Non-pigmented ciliary epithelial cell (primary cell): ENCODE results near the gene PANX2.

Experiments
- DNase-seq: peaks from one replicate; pipeline ENCODE4 v3.0.0-alpha.2; 2010; ENCODE audit warnings: low read depth

The PANX2 gene

DNA sequence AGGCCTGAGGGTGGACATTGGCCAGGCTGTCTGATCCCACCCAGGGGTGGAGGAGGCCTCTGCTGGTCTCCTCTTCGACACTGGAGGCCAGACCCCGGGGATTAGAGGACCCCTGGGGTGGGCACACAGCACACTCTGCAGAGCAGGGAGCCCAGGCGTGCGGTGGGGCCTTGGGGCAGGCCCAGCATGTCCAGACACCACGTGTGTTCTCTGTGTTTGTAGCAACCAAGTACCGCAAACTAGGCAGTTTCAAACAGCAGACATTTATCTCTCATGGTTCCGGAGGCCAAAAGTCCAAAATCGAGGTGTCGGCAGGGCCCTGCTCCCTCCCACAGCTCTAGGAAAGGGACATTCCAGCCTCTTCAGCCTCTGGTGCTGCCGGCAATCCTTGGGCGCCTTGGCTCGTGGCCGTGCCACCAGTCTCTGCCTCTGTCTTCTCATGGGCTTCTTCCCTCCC is 1.5 kb downstream of the PANX2 start:
- no peak for DNase-seq

DNA sequence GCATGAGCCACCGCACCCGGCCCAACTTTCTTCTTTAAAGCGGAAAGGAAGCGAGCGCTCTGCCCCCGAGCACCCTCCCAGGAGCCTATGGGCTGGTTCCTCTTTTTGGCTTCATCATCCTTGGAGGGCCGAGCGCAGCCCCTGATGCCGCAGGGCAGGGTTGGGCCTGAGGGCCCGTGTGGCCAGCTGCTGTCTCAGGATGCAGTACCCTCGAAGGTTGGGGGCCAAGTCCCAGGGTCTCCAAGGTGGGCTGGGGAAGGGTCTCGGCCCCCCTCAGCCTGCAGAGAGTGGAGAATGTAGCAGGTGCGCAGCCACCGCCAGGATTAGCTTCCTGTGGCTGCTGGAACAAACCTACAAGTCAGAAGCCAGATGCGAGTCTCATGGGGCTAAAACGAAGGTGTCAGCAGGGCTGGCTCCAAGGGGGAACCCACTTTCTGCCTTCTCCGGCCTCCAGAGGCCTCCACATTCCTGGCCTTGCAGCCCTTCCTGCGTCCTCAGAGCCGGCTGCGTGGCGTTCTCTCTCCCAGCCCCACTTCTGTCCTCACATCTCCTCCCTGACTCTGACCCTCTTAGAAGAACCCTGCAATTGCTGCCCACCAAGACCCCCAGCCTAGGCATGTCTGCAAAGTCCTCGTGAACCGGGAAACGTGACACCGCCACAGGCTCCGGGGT is 2.9 kb downstream of the PANX2 start:
- DNase-seq, result no peak

DNA sequence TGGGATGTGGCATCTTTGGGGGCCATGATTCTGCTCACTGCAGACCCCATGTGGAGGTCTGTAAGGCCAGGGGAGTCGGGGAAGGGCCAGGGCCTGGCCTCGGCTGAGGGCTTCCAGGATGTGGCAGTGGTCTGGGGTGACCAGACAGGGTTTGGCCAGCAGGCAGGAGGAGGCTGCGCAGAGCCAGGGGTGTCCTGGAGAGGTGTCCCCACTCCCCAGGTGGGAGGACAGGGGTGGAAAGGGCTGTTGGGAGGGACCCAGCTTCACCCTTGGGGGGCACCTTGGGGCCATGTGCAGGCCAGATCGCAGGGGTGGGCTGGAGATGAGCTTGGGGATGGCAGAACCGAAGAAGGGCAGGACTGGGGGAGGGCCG is 3.4 kb downstream of the PANX2 start:
- no peak for DNase-seq

DNA sequence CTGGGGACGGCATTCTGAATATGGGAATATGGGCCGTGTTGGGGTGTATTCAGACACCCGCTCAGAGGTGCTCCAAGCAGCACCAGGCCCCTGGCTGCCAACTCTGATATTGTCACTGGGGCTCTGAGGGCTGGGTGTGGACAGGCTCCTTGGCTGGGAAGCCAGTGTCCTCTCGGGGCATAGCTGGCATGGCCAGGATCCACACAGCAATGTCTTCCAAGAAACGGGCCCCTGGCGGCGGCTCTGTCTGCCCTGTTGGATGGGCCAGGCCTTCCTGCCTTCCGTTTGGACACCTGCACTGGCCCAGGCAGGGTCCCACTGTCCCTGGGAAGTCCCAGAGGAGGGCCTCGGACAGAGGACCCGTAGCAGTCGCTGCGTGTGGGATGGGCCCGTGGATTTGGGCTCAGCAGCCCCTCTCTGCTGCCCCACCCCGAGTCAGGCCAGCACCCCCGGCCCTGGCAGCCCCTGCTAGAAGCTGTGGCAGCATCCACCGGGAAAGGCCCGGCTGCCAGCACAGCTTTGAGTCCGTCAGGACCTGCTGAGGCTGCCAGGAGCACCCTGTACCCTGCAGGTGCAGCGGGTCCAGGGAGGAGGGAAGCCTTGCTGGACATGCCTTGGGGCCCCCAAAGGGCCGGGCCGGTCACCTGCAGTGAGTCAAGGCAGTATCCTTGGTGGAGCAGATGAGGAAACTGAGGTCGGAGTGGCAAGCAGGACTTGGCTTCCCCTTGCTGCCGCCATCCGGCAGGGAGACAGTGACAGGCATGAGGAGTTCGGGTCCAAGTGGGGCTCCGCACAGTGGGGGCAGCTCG is 4.1 kb downstream of the PANX2 start:
- DNase-seq, result no peak

DNA sequence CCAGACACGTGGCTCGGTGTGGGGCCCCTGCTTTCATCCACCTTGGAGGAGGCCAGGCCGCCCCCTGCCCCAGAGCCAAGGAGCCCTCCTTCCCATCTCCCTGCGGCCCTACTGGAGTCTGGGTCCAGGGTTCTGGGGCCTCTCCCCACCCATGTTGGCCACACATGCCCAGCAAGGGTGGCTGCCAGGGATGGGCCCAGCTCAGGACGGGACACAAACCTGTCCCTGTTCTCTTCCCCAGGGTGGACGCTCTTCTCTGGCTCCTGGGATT is 4.6 kb downstream of the PANX2 start:
- DNase-seq, result no peak

DNA sequence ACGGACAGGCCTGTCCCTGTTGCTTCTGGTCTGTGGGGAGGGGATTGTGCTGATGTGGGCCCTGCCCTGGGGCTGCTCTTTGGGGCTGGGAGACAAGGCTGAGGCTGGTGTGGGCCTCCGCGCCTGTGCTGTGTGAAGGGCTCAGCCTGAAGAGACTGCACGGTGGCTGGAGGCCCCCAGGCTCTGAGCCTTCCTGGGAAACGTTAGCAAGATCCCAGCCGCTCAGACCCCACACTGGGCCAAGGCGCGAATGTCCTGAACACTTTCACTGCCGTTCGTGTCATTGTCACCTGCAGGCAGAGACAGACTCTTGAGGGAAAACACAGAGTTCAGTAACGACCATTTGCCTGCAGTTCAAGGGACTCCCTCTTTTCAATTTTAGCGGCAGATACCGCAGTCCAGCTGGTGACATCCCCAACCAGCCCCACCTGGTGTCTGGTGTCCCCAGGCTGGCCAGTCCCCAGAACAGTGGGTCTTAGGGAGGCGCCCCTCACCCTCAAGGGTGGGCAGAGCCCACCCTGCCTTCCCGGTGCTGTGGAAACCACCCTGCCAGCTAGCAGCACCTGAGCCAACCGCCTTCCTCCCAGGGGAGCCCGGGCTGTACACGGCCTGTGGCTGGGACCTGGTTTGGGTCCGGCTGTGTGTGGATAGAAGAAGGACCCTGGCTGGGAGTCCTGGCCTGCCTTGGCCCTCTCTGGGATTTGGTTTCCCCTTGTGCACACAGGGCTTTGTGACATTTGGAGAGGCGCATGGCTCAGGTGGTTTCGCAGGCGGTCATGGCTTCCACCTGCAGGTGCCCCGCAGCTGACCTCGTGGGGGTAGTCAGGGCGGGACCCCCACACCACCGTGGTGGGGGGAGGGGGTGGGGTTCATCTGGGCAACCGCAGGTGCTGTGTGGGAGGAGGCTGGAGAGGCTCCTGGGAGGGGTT is 5.7 kb downstream of the PANX2 start:
- DNase-seq, result no peak

DNA sequence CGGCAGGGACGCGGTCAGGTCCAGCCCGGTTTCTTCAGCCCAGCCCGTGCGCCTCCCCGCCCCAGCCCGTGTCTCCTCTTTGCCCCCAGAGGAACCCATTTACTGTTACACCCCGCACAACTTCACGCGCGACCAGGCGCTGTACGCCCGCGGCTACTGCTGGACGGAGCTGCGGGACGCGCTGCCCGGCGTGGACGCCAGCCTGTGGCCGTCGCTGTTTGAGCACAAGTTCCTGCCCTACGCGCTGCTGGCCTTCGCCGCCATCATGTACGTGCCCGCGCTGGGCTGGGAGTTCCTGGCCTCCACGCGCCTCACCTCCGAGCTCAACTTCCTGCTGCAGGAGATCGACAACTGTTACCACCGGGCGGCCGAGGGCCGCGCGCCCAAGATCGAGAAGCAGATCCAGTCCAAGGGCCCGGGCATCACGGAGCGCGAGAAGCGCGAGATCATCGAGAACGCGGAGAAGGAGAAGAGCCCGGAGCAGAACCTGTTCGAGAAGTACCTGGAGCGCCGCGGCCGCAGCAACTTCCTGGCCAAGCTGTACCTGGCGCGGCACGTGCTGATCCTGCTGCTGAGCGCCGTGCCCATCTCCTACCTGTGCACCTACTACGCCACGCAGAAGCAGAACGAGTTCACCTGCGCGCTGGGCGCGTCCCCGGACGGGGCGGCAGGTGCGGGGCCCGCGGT is 6.5 kb downstream of the PANX2 start:
- DNase-seq, result no peak

DNA sequence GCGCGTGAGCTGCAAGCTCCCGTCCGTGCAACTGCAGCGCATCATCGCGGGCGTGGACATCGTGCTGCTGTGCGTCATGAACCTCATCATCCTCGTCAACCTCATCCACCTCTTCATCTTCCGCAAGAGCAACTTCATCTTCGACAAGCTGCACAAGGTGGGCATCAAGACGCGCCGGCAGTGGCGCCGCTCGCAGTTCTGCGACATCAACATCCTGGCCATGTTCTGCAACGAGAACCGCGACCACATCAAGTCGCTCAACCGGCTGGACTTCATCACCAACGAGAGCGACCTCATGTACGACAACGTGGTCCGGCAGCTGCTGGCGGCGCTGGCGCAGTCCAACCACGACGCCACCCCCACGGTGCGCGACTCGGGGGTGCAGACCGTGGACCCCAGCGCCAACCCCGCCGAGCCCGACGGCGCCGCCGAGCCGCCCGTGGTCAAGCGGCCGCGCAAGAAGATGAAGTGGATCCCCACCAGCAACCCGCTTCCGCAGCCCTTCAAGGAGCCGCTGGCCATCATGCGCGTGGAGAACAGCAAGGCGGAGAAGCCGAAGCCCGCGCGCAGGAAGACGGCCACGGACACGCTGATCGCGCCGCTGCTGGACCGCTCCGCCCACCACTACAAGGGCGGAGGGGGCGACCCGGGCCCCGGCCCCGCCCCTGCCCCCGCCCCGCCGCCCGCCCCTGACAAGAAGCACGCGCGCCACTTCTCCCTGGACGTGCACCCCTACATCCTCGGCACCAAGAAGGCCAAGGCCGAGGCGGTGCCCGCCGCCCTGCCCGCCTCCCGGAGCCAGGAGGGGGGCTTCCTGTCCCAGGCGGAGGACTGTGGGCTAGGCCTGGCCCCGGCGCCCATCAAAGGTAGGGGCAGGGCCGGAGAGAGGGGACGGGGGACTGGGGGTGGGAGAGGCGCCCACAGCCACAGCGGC is 7.3 kb downstream of the PANX2 start:
- DNase-seq, result no peak

DNA sequence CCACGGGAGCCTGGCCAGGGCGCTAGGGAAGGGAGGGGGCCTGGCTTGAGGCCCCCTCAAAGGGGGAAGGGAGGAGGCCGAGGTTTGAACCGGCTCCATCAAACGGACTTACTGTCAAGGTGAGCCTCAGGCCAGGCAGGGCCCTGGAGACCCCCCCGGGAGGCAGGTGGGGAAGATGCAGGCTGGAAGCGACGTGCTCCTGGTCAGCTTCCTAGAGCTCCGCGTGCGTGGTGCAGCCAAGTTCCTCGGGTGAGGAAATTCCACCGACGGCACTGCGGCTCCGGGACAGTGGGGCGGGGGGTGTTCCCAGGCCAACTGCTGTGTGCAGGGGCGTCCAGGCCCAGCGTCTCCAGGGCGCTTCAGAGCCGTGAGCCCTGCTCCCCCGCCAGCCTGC is 7.9 kb downstream of the PANX2 start:
- no peak for DNase-seq

DNA sequence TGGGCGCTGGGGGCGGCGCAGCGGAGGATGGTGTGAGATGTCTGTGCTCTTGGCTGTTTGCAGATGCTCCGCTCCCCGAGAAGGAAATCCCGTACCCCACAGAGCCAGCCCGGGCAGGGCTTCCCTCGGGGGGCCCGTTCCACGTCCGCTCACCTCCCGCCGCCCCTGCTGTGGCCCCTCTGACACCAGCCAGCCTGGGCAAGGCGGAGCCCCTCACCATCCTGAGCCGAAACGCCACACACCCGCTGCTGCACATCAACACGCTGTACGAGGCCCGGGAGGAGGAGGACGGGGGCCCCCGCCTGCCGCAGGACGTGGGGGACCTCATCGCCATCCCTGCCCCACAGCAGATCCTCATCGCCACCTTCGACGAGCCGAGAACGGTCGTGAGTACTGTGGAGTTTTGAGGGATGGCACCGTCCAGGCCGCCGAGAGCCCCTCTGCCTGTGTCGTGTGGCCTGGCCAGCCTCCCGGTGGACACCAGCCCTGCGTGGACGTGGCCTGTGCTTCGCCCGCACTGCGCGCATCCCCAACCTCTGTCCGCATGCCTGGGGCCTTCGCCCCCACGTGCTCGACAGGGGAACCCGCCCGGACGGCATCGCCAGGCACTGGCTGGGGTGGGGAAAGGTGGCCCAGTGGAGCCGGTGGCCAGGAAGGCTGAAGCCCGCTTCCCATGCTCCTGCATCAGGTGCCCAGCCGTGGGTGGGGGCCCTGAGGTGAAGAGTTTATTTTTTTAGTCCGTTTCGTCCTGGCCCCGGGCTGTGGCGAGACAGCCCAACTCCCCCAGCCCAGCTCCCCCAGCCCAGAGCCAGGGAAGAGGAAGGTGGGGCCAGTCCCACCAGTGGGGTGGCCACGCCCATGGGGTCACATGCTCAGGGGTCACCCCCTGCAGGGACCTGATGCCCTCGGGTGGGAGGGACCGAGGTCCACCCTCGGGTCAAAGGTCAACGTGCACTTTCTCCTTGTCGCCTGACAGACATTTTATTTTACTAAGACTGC is 8.6 kb downstream of the PANX2 start:
- DNase-seq, result no peak

DNA sequence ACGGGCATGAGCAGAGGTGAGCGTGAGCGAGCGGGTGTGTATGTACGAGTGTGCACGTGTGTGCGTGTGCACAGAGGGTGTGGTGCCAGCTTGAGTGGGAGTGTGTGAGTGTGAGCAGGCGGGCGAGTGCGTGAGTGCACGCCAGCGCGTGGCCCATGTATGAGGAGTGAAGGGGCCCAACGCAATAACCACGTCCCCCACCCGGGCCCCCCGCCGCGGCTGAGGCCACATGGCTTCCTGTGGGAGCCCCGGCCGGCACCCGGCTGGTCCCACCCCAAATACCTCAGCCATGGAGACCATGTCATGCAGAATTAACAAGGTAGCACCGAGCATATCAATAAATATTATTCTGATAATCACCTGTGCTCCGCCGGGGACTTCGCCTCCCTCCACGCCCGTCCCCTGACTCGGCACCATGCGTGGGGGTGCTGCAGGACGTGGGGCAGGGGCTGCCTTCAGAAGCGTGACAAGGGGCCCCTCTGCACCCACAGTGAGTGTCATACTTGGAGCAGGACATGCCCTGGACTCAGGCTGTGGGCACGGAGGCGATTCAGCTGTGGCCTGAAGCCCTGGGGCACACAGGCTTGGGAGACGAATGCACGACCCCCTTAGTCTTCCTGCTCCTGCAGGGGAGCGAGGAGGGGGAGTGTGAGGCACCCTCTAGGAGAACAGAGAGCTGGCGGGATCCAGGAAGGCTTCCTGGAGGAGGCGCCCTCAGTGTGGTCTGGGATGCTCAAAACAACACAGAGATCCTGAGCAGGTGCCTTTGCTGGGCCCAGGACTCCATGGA is 9.6 kb downstream of the PANX2 start:
- DNase-seq, result no peak

DNA sequence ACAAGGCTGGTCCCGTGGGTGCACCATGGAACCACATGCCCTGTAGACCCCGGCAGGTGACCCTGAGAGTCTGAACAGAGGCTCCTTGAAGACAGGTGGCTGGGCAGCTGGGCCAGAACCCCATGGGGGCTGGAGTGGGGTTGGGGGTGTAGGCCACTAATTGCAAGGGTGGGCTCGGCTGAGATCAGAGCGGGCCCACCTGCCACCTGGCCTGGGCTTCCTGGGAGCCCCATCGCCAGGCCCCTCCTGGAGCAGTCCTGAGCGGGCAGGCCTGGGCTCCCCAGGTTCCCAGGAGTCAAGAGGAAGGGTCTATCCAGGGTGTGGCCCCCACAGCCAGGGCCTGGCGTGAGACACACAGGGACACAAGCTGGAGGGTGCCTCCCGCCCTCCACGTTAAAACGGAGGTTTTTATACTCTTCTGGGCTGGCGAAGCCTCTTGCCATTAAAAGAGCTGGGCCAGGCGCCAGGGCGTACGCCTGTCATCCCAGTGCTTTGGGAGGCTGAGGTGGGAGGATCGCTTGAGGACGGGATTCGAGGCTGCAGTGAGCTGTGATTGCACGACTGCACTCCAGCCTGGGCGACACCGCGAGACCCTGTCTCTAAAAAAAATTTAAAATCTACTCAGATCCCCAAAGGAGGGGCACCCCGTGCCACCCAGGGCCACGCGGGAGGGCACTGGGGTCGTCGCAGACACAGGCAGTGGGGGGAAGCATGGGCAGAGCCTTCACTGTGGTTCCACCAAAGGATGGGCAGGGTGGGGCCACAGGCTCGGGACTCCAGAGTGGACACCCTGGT is 10.4 kb downstream of the PANX2 start:
- no peak for DNase-seq

DNA sequence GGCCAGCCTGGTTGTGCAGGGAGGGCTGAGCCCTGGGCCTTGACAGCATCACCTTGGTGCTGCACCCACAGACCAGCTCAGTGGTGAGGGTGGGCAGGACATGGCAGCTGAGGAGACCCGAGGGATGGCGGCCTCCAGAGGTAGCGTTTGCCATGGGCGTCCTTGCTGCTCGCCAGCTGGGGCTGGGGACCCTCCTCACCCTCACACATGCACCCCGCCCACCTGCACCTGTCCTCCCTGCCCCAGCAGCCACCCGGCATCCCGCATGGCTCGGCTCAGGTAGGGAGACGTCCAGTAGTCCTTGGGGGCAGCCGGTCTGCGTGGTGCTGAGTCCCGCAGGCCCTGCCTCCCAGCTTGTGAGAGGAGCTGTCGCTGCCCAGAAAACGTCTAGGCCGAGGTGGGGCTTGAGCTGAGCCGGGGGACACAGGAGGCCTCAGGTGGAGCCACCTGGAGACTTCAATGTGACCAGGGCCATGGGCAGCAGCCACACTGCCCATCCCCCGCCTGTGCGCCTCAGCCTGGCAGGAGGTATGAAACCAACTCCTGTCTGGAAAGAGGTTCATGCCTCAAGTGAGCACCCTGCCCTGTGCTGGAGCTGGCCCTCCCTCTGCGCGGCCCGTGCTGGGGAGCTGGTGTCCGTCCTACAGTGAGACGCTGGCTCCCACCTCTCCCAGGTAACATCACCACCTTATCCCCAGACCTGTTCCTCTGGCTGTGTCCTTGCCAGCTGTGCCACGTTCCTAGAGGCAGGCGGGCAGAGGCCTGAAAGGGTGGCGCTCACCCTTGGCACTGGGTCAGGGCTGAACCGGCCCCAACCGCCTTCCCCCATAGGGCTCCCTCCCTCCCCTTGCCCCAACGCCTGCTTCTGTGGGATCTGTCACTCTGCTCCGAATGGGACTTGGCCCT is 11.9 kb downstream of the PANX2 start:
- no peak for DNase-seq

DNA sequence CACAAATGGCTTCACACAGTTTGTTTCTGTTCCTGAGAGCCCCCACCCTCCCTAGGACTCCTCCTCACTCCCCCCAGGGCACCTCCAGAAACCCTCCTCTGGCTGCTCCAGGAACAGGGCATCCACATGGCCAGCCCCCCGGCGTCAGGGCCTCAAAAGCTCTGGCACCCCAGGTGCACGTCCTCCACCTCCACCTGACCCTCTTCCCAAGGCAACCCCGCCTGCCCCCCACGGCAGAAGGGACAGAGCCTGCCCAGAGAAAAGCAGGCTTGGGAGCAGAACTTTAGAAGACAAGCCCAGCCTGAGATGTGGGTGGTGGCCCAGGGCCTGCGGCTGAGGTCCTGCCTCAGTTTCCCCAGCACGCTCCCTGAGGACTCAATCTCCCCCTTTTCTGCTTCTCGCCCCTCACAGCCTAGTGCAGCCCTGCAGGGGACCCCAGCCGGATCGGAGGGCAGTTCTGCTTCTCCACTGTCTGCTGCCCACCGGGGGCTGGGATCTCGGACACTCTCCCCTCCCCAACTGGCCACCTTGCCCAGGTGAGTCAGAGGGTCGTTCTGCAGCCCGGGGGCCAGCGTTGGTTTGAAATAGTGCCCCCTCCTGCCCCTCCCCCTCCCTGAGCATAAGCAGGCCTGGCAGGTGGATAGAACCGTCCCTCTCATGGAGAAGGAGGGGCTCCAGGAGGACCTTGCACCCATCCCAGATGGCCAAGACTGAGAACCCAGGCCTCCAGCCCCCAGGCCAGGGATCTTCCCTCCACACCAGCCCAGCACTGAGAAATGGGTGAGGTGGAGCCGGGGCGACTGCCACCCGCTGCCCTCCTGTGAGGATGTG is 12.8 kb downstream of the PANX2 start:
- no peak for DNase-seq

DNA sequence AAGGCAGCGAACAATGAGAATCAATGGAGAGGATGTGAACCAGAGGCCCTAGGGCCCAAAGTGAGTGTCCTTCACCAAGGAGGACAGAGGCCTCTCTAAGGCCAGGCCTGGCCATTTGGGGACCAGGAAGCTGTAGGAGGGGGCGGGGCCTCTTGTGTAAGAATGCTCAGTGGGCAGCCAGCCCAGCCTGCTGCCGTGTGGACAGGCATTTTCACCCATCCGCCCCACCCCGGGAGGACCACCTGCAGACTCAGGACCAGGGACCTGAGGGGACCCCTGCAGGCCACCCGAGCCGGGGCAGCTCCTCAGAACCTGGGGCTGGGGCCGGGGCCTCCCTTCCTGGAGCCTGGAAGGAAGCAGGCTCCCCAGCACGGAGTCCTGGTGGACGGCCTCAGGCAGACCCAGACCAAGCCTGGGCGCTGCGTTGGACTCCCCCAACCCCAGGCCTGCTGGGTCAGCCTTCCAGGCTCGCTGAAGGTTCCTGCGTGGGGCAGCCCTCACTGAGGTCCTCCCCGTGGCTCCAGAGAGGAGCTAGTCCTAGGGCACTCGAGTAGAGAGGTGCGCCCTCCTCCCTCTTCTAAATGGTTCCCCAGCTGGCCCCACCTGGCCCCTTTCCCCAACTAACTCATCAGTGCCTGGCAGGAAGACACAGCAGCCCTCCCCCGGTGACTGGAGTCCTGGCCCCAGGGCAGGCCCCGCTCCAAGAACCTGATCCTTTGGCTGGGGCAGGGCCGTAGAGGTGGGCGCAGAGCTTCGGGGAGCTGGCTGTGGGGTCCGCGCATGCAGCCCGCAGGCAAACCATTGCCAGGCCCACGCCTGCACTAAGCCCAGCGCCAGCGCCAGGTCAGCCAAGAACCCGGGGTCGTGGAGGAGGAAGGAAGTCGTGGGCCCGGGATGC is 13.7 kb downstream of the PANX2 start:
- DNase-seq, result no peak
